NCI-H748 (cell line): ENCODE results near the gene NLGN3.

Experiments
- DNase-seq: peaks from one replicate; lab custom pipeline; 2025; ENCODE audit not compliant: unreplicated experiment; lab: John Stamatoyannopoulos, UW

NLGN3 gene

GRCh38 chrX:71144651-71145050 lies at the start of gene NLGN3:
Gene NLGN3, plus strand, starts transcription at chrX:71144841. Its CDS starts 2,909 bp downstream, at chrX:71147750.
- peak; percentile 25 for DNase-seq

GRCh38 chrX:71095033-71095432 lies 49.6 kb upstream of the NLGN3 start:
- DNase-seq: peak; percentile 4

- peak; percentile 89 for DNase-seq
Observed at GRCh38 chrX:71095555-71095980, 49.1 kb upstream of the NLGN3 start, which contains the start of gene FOXO4. Gene FOXO4, plus strand, starts transcription at chrX:71095851. Its CDS starts 678 bp downstream, at chrX:71096529.

- peak; percentile 70 for DNase-seq
Observed at GRCh38 chrX:71095981-71096759, 48.5 kb upstream of the NLGN3 start.

GRCh38 chrX:71096760-71097032 lies 47.9 kb upstream of the NLGN3 start:
- DNase-seq: no peak

GRCh38 chrX:71098302-71098701 lies 46.3 kb upstream of the NLGN3 start:
- peak; percentile 24 for DNase-seq

- DNase-seq: no peak
Observed at GRCh38 chrX:71098951-71099506, 45.6 kb upstream of the NLGN3 start.

GRCh38 chrX:71099736-71100135 lies 44.9 kb upstream of the NLGN3 start:
- no peak for DNase-seq

GRCh38 chrX:71100581-71101505 lies 43.8 kb upstream of the NLGN3 start:
- no peak for DNase-seq

GRCh38 chrX:71102292-71102691 lies 42.3 kb upstream of the NLGN3 start:
- DNase-seq: no peak

GRCh38 chrX:71103110-71103983 lies 41.3 kb upstream of the NLGN3 start:
- no peak for DNase-seq

- DNase-seq: no peak
Observed at GRCh38 chrX:71105628-71106027, 39.0 kb upstream of the NLGN3 start.

- DNase-seq: no peak
Observed at GRCh38 chrX:71106427-71106826, 38.2 kb upstream of the NLGN3 start, which contains the start of gene CXorf65. Gene CXorf65, minus strand, starts transcription at chrX:71106740. Its CDS starts 184 bp downstream, at chrX:71106556.

GRCh38 chrX:71107245-71107644 lies 37.4 kb upstream of the NLGN3 start:
- DNase-seq: no peak

GRCh38 chrX:71107762-71108360 lies 36.8 kb upstream of the NLGN3 start:
- DNase-seq: no peak

GRCh38 chrX:71109051-71109450 lies 35.6 kb upstream of the NLGN3 start:
- DNase-seq: no peak

- peak; percentile 7 for DNase-seq
Observed at GRCh38 chrX:71111141-71111843, 33.3 kb upstream of the NLGN3 start, which contains the start of gene IL2RG. Gene IL2RG, minus strand, starts transcription at chrX:71111577. Its CDS starts 38 bp downstream, at chrX:71111539.

- DNase-seq: no peak
Observed at GRCh38 chrX:71111921-71112431, 32.7 kb upstream of the NLGN3 start.

- DNase-seq: peak; percentile 4
Observed at GRCh38 chrX:71117358-71117757, 27.3 kb upstream of the NLGN3 start.
